ENCODE data around the gene TRIM8. TPM values are rescaled to one million over a fixed set of nuclear protein-coding genes. Genes with fewer than 3 reads are reported as not detected.
A peak's percentile ranks its signal among the peaks of the same experiment; 100 is the strongest.

Gene TRIM8
- total and polyA plus RNA-seq, 9 of the 15 experiments (the other 6 are each of a cell fraction or from before 2014, with no cell fraction given): 1.7 to 26.0 (median 9.1) TPM

GRCh38 chr10:102599565-102600327 is 44.5 kb upstream of the TRIM8 start:
- Histone ChIP-seq H3K27ac (ENCODE audit: extremely low read depth, low read depth, low read length) (peak overlapping the region; percentile 92), H3K79me2 (ENCODE audit: control insufficient read depth, insufficient read depth, low read length) (no peaks in the 10 kb centered on the region), H3K9ac (ENCODE audit: insufficient read depth in 1 of 2, low read depth in 2 of 2, low read length in 2 of 2) (peak overlapping the region; percentile 66 to 87), H3K9me3 (replicated peaks; ENCODE audit: control insufficient read depth, insufficient read depth, low read depth, low read length) (no peaks in the 10 kb centered on the region), H3K4me1 (replicated peaks in 1 of 2; ENCODE audit: control insufficient read depth in 2 of 2, insufficient read depth in 2 of 2, low read length in 2 of 2) (peaks cover 33 to 45% of the 10 kb centered on the region in 2 experiments), H3K27me3 (ENCODE audit: control insufficient read depth in 2 of 2, insufficient read depth in 2 of 2, low read length in 2 of 2) (no peaks in the 10 kb centered on the region), H2AFZ (ENCODE audit: low read depth, low read length) (peak overlapping the region; percentile 74), H3K4me3 (no peak overlapping the region; the same call in 1 of the 2 replicates), H3K36me3 (ENCODE audit: control insufficient read depth, insufficient read depth, low read length) (peaks cover 14% of the 10 kb centered on the region; the same call in 2 of the 3 replicates), H3K4me2 (ENCODE audit: insufficient read depth, low read length) (peak overlapping the region; percentile 58), H3K9me1 (ENCODE audit: control insufficient read depth, insufficient read depth, low read length) (no peaks in the 10 kb centered on the region), H4K20me1 (replicated peaks; ENCODE audit: control insufficient read depth, insufficient read depth, low read length) (no peaks in the 10 kb centered on the region)
- in situ Hi-C loops (cut with MboI): loop anchor here (25.0 kb wide), 3 partner anchors 212 to 762 kb away; partner anchors contain the start of genes ELOVL3, GBF1, KCNIP2 and NFKB2
- ChIA-PET CTCF (ENCODE audit: low intra/inter-chr PET ratio) (no interaction called here), POLR2A (interaction anchor here (1.0 to 1.6 kb wide), 3 partner anchors 9 to 112 kb away, joined by 3 to 10 read pairs (median 5); no protein-coding TSS in a partner anchor)
- intact Hi-C loops (cut with micrococcal nuclease): loop anchor here (5.0 kb wide), 1 partner anchor 97 kb away; the partner anchor contains the start of genes ACTR1A and SUFU
- FAIRE-seq: peak; percentile 98
- peak; percentile 80 to 90 (median 86) for DNase-seq (ENCODE audit: extremely low read depth in 1 of 4, low spot score in 3 of 4)
- WGBS (ENCODE audit: insufficient coverage, low coverage, missing lambda C conversion rate): 0% methylated on average over 7 of the region's 7 CpGs
- ATAC-seq: peak; percentile 91
- no TSS peak for BruUV-seq (replicated peaks)
- TF ChIP-seq MAFK (IDR thresholded peaks at IDR 0.05; ENCODE audit: low read length) (no peak), SREBF2 (CRISPR knock-in tag; IDR thresholded peaks at IDR 0.05) (no peak), NCOA1 (IDR thresholded peaks at IDR 0.05; ENCODE audit: low read depth) (peak; percentile 50; the same call in 1 of the 2 replicates), L3MBTL2 (IDR thresholded peaks at IDR 0.05) (peak; percentile 28; the same call in 1 of the 2 replicates), ZBTB9 (CRISPR knock-in tag; IDR thresholded peaks at IDR 0.05) (no peak), RBM15 (IDR thresholded peaks at IDR 0.05; ENCODE audit: insufficient read depth, low read length) (no peak), FOXP4 (CRISPR knock-in tag; IDR thresholded peaks at IDR 0.05; ENCODE audit: borderline replicate concordance) (no peak), ZNF707 (CRISPR knock-in tag; conservative IDR thresholded peaks at IDR 0.05) (no peak), PHF8 (IDR thresholded peaks at IDR 0.05; ENCODE audit: borderline replicate concordance, low read length) (peak; percentile 51; the same call in 1 of the 2 replicates), HMGXB4 (CRISPR knock-in tag; IDR thresholded peaks at IDR 0.05) (no peak), TARDBP (IDR thresholded peaks at IDR 0.05) (no peak), ZNF347 (CRISPR knock-in tag; IDR thresholded peaks at IDR 0.05; ENCODE audit: low read depth) (no peak), C11orf30 (IDR thresholded peaks at IDR 0.05; ENCODE audit: low read depth) (no peak), SMARCB1 (IDR thresholded peaks at IDR 0.05; ENCODE audit: insufficient read length, low read depth) (no peak), PRPF4 (IDR thresholded peaks at IDR 0.05; ENCODE audit: insufficient read depth, low read depth, low read length, poor library complexity, severe bottlenecking) (no peak), MECOM (CRISPR knock-in tag; IDR thresholded peaks at IDR 0.05) (no peak), NCOA2 (IDR thresholded peaks at IDR 0.05; ENCODE audit: partially characterized antibody in 2 of 2) (no peak)
